Measurements from ENCODE around the gene NOXA1.

DNA sequence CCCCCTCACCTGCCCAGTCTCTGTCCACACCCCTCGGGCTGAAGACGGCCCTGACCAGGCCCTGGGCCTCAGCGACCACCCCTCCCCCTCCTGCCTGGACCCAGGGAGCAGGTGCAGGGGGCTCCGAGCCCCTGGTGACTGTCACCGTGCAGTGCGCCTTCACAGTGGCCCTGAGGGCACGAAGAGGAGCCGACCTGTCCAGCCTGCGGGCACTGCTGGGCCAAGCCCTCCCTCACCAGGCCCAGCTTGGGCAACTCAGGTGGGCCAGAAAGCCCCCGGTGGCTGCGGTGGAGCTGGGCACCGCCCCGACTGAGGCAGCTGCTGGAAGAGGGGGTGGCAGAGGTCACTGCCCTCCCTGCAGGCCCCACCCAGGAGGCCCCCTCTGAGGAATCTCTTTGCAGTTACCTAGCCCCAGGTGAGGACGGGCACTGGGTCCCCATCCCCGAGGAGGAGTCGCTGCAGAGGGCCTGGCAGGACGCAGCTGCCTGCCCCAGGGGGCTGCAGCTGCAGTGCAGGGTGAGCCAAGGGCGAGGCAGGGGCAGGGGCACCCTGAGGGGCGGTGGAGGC lies 10.2 kb downstream of the NOXA1 start:
- TF ChIP-seq, protein P1, sequence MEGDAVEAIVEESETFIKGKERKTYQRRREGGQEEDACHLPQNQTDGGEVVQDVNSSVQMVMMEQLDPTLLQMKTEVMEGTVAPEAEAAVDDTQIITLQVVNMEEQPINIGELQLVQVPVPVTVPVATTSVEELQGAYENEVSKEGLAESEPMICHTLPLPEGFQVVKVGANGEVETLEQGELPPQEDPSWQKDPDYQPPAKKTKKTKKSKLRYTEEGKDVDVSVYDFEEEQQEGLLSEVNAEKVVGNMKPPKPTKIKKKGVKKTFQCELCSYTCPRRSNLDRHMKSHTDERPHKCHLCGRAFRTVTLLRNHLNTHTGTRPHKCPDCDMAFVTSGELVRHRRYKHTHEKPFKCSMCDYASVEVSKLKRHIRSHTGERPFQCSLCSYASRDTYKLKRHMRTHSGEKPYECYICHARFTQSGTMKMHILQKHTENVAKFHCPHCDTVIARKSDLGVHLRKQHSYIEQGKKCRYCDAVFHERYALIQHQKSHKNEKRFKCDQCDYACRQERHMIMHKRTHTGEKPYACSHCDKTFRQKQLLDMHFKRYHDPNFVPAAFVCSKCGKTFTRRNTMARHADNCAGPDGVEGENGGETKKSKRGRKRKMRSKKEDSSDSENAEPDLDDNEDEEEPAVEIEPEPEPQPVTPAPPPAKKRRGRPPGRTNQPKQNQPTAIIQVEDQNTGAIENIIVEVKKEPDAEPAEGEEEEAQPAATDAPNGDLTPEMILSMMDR (IDR thresholded peaks at IDR 0.05), result no peak
- no peak for TF ChIP-seq POLR2AphosphoS5 (IDR thresholded peaks at IDR 0.05)
